Fibroblast of gingiva (primary cell): Measurements from ENCODE around the gene KLHL30.

Experiments
- DNase-seq: peaks from one replicate; pipeline ENCODE4 v3.0.0-alpha.2; 2011; ENCODE audit warnings: low read depth

Gene KLHL30, protein sequence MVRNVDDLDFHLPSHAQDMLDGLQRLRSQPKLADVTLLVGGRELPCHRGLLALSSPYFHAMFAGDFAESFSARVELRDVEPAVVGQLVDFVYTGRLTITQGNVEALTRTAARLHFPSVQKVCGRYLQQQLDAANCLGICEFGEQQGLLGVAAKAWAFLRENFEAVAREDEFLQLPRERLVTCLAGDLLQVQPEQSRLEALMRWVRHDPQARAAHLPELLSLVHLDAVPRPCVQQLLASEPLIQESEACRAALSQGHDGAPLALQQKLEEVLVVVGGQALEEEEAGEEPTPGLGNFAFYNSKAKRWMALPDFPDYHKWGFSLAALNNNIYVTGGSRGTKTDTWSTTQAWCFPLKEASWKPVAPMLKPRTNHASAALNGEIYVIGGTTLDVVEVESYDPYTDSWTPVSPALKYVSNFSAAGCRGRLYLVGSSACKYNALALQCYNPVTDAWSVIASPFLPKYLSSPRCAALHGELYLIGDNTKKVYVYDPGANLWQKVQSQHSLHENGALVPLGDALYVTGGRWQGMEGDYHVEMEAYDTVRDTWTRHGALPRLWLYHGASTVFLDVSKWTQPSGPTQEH

DNA sequence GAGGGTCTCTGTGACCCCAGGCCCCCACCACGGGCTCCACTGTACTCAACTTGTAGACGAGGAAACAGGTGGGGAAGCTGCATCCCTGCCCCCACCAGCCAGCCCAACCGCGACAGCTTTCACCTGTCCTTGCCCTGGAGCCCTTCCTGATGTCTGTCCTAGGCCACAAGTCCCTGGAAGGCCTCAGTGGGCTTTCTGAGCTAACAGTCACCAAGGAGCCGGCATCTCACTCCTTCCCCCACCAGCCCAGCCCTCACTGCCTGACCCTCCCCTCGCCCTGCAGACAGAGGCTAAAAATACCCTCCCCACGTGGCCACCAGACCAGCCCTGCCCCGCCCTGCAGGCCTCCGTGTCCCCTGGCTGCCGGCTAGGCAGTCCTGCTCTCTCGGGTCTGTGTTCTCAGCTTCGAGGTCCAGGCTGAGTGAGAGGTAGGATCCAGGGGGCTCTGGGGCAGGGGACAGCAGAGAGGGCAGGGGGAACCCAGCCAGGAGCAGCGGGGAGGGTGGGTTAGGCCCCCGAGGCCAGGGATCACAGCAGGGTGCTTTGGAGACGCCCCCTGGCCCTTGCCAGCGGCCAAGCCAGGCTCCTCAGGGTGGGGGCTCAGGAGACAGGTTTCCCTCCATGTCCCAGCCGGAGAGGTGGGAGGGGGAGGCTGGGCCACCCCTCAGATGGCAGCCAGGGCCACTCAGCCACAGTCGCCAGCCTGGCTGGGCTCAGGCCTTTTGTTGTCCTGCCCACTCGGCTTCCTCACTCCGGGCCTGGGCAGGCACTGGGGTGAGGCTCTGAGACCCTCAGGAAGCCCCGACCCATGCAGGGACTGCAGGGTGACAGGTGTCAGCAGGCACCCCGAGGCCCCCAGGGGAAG is at the start of gene KLHL30:
TSS of gene KLHL30 (plus strand) at position 338 of the 865 bp plus-strand sequence. CDS start 2,087 bp downstream, outside the sequence.
- no peak for DNase-seq

DNA sequence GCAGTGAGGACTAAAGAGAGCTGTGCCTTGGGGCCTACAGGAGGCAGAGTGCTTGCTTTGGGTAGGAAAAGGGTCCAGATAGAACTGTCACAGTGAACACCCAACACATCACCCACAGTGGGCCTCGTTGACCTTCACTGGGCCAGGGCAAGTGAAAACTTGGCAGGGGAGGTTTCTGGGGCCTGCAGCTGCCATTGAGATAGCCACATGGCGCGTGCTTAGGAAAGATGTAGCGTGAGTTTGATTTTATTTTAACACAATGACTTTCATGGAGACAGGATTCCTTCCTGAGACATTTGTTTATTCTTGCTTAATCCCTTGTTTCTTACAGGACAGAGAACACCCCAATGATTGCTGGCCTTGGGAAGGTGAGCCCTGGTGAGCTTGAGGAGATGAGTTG is 47.6 kb upstream of the KLHL30 start:
- DNase-seq = no peak

DNA sequence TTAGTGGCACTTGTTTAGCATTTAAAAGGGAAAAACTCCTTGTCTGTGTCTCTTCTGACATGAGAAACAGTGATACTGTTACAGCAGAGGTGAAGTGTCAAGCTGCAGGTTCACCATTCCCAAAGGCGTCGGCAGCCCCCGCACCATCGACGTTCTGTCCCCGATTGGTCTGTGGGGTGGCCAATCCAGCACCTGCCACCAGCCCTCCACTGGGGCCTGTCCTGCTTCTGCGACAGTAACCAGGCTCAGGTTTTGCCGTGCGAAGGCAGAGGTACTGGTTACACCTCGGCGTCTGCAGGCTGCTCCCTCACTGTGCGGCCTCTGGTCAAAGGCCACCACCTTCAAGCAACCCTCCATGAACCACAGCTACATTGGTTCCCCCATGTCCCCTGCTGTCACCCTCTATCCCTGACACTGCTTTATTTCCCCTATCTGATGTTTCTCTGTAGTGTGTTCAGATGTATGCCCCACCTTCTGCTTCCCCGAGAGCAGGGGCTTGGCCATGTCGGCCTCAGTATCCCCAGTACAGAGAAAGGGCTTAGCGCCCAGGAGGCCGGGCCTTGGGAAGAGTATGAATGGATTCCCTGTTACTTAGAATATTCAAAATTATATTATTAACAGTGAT is 46.9 kb upstream of the KLHL30 start:
- no peak for DNase-seq

DNA sequence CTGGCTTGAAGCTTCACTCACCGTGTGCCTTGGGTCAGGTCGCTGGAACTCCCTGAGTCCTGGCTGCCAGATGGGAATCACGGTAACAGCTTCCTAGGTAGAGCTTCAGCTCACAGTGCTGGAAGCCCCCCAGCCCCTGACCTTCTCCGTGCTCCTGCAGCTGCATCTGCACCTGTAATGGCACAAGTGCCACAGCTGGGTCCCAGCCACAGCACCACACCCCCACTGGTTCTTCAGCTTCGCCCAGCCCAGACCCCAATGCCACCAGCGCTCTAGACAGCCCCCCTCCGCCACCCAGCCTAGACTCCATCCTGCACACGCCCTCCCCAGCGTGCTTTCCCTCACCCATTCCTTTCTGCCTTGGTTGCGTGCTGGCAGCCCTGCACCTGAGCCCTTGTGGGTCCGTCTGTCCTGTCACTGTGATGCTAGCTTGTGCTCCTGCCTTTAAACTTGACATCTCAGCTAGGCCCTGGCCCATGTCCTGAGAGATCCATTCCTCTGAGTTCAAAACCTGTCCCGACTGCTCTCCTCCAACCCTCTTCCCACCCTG is 45.9 kb upstream of the KLHL30 start:
- no peak for DNase-seq

DNA sequence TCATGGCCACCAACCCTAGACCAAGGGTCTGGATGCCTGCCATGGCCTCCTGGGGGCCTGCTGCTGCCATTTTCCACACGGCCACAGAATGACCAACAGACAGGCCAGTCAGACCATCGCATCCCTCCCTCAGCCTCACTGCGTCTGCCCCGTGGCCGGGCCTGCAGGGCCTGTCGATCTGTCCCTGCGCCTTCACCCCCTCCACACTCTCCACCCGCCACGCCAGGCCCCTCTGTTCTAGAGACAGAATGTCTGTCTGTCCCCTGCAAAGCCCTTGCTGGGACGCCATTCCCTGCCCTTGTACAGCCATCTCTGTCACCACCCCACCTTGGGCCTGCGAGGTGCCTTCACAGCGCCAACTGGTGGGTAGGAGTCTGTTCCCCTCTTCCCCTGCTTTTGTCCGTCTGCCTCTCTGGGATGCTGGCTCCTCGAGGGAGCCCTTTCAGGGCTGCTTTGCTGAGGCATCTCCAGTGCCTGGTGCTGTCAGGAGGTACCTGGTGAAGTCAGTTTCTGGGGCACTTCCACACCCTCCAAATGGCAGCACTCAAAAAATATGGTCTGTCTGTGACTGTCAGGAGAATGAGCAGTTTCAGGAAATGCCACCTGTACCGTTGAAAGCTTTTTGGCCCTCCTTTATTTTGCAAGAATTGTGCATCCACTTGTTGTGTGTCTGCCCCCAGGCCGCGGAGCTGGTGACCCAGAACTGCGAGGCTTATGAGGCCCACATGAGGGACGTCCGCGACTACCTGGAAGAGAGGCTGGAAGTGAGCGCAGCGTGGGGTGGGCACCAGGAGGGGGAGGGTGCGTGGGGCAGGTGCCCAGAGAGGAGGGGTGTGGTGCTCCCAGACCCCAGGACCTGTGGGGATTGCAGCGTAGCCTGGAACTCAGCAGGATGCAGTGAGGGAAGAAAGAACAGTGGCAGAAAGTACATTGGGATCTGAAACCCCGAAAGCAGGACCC is 45.0 kb upstream of the KLHL30 start:
- DNase-seq = no peak

DNA sequence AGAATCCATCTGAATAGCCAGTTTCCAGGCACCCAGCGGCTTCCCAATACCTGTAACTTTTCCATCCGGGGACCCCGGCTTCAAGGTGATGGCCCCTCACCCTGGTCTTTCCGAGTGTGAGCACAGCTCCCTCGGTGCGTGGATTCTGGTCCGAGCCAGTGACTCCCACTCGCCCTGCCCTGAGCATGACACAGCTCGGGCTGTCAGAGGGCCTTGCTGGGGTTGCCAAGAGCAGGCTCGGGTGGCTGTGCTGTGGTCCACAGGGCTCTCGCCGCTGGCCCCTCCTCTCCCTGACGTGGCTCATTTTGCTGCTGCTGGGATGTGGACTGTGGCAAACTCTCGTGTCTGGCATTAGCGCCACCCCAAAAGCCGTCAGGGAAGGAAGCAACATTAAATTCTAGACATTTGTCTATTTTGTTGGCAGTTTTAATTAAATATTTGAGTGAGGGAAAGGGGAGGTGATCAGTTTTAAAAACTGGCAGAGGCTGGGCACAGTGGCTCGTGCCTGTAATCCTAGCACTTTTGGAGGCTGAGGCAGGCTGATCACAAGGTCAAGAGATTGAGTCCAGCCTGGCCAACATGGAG is 43.9 kb upstream of the KLHL30 start:
- DNase-seq = no peak

DNA sequence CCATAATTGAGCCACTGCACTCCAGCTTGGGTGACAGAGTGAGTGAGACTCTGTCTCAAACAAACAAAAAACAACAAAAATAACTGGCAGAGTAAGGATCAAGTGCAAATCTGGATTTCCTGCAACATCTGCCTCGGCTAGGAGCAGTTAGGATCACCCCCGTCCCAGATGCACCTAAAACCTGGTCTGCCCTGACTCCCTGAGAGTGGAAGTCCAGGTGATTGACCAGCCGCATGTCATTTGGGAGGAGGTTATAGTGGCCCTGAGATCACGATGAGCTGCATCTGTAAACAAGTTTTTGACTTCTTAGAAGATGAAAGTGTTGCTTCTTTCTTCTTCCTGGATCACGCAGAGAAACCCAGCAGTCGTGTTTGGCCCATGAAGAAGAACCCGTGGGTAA is 43.3 kb upstream of the KLHL30 start:
- DNase-seq = no peak

DNA sequence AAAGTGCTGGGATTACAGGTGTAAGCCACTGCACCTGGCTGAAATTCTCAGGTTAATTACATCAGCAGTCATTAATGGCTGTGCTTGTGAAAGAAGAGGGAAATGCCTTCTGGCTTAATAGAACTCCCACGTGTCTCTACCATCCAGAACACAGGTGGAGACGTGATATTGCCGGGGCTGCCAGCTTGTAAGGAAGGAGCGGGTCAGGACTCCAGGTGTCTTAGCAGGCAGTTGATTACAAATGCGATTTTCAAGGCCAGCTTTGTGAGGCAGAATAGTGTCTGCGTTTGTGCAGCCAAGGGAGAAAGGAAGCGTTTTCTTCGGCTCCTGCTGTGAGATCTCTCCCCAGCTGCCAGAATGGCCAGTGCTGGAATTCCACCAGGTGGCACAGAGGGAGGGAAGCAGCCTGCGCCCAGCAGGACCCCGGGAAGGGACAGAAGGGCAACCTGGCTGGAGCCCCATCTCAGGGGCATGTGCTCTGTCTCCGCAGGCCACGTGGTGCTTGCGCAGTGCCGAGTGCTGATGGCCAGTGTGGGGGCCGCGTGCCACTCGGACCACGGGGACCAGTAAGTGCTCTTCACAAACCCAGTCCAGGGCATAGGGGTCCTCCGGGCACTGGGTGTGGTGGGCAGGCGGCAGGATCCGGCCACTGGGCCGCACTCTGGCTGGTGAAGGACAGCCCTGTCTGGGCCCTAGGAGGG is 42.0 kb upstream of the KLHL30 start:
- DNase-seq = no peak

DNA sequence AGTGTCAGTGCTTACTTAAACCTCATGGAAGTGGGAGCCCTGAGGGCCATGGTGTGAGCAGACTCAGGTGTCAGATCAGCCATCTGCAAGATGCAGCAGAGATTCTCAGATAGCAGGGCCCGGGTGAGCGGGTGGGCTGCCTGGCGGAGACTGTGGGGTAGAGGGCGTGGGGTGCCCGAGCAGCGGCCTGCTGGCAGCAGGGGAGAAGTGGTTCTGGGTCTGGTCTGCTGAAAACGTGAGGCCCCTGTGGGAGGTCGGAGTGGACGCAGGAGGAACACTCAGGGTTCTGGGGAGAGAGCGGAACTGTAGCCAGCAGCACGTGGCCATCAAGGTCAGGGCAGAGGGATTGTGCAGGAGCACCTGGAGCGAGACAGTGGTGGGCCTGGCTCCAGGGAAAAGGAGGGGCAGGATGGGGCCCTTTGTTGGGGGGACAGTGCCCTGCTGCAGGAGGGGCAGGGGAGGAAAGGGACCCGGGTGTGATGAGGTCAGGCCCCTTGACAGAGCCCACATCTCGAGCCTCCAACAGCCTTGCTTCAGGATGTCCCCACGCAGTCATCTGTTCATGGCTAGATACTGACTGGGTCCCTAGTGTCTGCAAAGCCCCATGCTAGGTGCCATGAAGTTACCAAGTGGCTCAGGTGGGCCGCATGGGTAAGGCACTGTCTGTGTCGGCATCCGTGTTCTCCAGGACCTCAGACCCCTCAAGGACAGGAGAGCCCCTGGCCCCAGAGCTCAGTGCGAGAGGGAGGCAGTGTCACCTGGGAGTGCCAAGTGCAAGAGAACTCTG is 41.1 kb upstream of the KLHL30 start:
- no peak for DNase-seq

DNA sequence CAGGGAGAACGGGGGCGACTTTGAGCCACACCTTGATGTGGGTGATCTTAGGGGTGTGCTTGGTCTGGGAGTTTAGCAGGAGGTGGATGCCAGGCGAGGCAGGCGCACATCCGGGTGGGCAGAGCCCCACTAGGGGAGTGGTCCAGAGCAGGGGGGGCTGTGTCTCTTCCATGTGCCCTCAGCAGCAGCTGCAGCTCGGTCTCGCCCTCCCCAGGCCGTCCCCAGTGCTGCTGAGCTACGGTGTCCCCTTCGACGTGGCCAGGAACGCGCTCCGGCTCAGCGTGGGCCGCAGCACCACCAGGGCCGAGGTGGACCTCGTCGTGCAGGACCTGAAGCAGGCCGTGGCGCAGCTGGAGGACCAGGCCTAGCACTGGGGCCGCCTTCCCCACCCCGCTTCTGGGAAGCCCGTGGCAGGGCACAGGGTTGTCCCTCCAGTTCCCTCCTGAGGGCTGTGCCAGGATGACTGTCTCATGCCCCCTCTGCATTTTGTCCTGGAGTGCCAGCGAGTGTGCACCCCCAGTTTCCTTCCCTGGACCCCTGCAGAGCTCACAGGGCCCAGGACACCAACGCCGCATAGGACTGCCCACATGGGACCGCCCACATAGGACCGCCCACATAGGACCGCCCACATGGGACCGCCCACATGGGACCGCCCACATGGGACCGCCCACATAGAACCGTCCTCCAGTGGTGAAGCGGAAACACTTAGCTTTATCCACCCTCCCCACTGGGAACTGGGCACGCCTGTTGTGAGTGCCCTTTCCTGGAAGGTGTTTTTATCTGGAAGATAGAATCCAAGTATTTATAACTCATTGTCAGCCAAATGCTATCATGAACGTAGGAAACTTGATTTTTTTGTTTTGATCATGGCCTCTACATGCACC is 40.2 kb upstream of the KLHL30 start:
- peak; percentile 45 for DNase-seq

DNA sequence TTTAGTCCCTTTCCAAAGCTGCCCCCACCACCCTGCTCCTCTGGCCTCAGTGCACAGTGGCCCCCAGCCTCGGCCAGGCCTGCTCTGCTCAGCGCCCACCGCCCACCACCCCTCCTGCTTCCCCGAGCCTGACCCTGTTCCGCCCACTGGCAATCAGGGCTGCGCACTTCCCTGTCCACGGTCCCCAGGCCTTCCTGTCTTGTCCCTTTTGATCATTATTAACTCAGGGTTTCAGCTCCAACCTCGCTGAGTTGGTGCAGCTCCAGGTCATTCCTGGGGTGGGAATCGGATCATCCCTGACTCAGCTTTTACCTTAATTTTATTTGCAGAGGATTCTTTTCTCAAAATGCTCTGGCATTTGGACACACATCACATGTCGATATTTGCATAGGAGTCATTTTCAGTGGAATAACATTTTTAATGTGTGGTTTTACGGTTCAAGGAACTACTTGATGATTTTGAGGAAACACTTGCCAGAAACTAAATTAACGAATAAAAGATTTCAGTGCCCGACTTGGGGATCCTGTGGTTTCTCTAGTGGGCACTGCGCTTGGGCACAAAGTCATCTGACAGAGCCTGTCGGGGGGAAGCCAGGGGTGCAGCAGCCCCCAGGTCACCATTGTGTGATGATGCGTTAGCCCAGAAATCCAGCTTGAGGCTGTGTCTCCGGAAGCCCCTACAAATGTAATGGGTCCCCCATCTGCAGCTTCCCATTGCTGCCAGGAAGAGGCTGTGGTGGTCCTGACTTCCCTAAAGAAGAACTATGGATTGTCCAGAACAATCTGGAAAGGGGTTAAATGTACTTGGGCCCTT is 39.4 kb upstream of the KLHL30 start:
- DNase-seq = peak; percentile 49

DNA sequence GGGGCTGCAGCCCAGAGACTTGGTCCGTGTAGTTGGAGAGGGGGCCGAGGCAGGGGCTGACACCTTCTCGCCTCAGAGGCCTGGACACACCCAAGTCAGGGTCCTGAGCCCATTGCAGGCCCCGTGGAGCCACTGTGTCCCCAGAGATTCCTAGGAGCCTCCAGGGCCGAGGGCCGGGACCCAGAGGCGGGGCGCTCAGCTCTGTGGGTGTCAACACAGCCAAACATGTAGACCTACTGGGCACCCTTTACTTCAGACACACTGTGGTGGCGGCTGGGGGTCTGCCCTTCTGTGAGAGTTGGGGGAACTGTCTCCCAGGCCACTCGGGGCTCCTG is 38.8 kb upstream of the KLHL30 start:
- DNase-seq = no peak

DNA sequence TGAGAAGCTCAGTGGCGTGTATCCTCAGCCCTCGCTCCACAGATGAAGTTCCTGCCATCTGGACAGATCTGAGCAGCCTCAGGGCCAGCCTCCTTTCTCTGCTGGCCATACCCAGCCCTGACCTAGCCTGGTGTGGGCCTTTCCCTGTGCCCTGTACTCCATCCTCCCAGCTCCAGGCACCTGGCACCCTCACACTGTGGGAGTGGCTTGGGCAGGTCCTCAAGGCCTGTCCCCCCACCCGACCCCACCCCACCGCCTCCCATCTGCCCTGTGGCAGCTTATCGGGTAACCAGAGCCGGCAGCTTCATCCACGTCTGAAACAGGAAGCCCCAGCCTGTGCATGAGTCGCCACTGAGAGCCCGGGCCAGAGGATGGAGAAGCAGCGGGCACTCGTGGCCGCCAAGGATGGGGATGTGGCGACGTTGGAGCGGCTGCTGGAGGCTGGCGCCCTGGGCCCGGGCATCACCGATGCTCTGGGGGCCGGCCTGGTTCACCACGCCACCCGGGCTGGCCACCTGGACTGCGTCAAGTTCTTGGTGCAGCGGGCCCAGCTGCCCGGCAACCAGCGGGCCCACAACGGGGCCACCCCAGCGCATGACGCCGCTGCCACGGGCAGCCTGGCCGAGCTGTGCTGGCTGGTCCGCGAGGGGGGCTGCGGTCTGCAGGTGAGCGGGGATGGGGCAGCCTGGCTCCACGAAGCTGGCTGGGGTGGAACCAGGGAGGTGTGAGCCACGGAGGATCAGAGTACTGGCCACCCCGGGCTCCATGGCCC is 38.2 kb upstream of the KLHL30 start, which contains the start of gene ESPNL:
TSS of gene ESPNL (plus strand) at position 292 of the 772 bp plus-strand sequence. CDS start at position 372, 80 bp downstream.
- DNase-seq = no peak

DNA sequence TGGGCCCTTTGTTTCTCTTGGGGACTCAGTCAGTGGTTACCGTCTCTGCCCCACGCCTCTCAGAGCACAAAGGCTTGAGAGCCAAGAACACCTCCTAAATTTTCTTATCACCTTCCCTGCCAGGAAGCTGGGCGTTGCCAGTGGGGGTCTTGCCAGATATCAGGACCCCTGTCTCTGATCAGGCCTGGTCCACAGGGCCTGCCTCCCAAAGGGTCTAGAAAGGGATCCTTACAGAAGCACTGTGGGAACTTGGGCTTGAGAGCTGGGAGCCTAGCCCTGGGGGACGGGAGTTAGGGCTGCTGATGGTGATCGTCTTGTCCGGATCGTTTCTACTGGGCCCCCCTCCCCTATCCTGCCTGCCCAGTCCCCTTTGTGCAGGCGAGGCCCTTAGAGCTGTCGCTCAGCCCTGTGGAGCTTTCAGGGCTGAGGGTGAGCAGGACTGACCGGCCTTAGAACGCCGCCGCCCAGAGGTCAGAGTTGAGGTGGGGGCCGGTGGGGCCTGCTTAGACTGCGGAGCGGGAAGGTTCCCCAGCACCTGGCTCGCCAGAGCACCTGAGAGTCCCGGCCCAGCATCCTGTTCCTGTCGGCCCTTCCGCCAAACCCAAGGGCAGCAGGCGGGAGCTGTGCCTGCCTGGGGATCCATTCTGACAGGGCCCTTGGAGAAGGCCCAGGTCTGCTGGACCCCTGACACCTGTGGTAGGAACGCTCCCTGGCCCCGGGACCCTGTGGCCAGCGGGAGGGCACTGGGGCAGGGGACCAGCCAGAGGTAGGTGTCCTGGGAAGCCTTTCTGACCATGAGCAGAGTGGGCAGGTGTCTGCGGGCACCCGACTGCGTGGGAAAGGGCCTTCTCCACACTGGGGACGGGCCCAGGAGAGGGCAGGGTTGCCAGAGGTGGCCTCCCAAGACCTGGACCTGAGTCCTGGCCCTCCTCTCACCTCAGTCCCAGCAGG is 37.4 kb upstream of the KLHL30 start:
- no peak for DNase-seq
